ENCODE data around the gene EAPP. TPM values are rescaled to one million over a fixed set of nuclear protein-coding genes. Genes with fewer than 3 reads are reported as not detected.
"Not testable (repeated sequence)": the region's sequence is repeated elsewhere in the genome, so short reads cannot be mapped to it uniquely, and the experiment has no call there.

The EAPP gene
- total RNA-seq, 1 donor from 2014 or later: 34.6 TPM

GRCh38 chr14:34496679-34497513, 42.6 kb downstream of the EAPP start:
- peak; percentile 98 for ATAC-seq
- intact Hi-C loops (cut with DNase I): no loop called here

GRCh38 chr14:34496007-34496678, 43.4 kb downstream of the EAPP start:
- DNase-seq (ENCODE audit: low spot score): no peak
- peak; percentile 54 for ATAC-seq
- intact Hi-C loops (cut with DNase I): no loop called here

More at GRCh38 chr14:34496679-34497513, 42.6 kb downstream of the EAPP start:
- DNase-seq (ENCODE audit: low spot score): peak; percentile 82

- DNase-seq (ENCODE audit: low spot score) (no peak), ATAC-seq (no peak)
- intact Hi-C loops (cut with DNase I): no loop called here
These were observed 50.2 kb downstream of the EAPP start for GRCh38 chr14:34489324-34489723.

GRCh38 chr14:34488528-34488927, 51.0 kb downstream of the EAPP start:
- ATAC-seq (no peak), DNase-seq (ENCODE audit: low spot score) (no peak)
- intact Hi-C loops (cut with DNase I): no loop called here

DNA sequence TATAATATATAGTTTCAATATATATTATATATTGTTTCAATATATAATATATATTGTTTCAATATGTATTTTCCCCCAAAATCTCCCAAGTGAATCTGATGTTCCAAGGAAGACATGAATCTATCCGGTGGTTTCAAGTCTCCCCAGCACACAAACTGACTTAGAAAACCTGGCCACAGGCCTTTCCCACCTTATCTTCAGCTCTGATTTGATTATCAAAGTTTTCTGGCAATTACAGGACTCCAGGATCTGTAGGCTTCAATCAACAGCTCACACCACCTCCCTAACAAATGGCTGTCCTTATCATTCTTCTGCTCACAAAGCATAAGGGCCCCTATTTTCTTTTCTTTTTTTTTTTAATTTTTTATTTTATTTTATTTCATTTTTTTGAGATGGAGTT, 54.8 kb downstream of the EAPP start:
- ATAC-seq (no peak), DNase-seq (ENCODE audit: low spot score) (no peak)
- intact Hi-C loops (cut with DNase I): no loop called here

DNA sequence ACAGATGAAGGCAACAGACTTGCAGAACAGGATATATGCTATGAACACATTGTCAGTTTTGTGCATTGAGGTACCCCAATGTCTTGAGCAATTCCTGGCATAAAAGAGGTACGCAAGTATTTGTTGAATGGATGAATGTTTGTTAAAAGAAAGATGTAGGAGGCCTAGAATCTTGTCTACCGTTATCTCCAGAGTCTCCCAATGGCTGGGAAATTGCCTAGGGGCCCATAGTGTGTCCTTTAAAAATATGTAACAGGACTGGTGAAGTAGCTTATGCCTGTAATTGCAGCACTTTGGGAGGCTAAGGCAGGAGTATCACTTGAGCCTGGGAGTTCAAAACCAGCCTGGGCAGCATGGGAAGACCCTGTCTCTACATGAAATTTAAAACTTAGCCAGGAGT, 57.0 kb downstream of the EAPP start:
- DNase-seq (ENCODE audit: low spot score) (no peak), ATAC-seq (no peak)
- intact Hi-C loops (cut with DNase I): no loop called here

GRCh38 chr14:34479694-34480093, 59.8 kb downstream of the EAPP start:
- intact Hi-C loops (cut with DNase I): no loop called here
- ATAC-seq: no peak

GRCh38 chr14:34478261-34478660, 61.2 kb downstream of the EAPP start:
- ATAC-seq: no peak
- intact Hi-C loops (cut with DNase I): no loop called here

More at GRCh38 chr14:34479694-34480093, 59.8 kb downstream of the EAPP start:
- no peak for DNase-seq (ENCODE audit: low spot score)

GRCh38 chr14:34476036-34476435, 63.5 kb downstream of the EAPP start:
- ATAC-seq; intact Hi-C loops (cut with DNase I); DNase-seq (ENCODE audit: low spot score): not testable (repeated sequence)

More at GRCh38 chr14:34478261-34478660, 61.2 kb downstream of the EAPP start:
- DNase-seq (ENCODE audit: low spot score): no peak

DNA sequence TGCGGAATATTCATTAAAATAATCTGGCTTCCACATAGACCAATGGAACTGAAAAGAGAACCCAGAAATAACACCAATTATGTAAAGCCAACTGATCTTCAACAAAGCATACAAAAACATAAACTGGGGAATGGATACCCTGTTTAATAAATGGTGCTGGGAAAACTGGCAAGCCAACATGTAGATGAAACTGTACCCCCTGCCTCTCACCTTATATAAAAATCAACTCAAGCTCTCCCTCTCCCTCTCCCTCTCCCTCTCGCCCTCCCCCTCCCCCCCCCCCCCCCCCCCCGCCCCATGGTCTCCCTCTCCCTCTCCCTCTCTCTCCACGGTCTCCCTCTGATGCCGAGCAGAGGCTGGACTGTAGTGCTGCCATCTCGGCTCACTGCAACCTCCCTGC, 64.3 kb downstream of the EAPP start:
- ATAC-seq: no peak
- no peak for DNase-seq (ENCODE audit: low spot score)
- intact Hi-C loops (cut with DNase I): no loop called here

- DNase-seq (ENCODE audit: low spot score) (no peak), ATAC-seq (no peak)
- intact Hi-C loops (cut with DNase I): loop anchor here (5.0 kb wide), 1 partner anchor 1837 kb away; no protein-coding TSS in a partner anchor
These were observed 65.3 kb downstream of the EAPP start for GRCh38 chr14:34474187-34474679.

DNA sequence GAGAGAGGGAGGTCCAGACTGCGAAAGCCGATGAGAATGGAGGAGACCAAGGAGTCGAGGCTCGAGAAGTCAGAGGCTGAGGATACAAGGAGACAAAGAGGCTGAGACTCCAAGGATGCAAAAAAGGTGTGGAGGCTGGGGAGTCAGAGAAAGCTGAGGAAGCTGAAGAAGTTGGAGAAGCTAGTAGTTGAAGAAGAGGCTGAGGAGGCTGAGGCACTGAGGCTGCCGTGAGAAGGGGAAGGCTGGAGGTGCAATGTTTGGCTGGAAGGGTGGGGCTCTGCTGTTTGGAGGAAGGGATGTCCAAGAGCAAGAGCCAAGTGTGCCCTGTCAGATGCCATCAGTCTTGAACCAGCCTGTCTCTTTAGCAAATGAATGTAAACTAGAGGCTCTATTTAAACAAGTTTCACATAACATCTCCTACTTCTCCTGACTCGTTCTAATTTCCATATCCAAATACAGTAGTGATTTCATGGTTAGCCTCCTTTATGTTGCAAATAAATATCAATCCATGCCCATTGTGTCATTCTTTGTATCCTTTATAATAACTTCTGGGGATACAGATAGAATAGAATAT, 66.7 kb downstream of the EAPP start:
- intact Hi-C loops (cut with DNase I): loop anchor here (5.0 kb wide), 1 partner anchor 1835 kb away; no protein-coding TSS in a partner anchor
- DNase-seq (ENCODE audit: low spot score) (no peak), ATAC-seq (no peak)

DNA sequence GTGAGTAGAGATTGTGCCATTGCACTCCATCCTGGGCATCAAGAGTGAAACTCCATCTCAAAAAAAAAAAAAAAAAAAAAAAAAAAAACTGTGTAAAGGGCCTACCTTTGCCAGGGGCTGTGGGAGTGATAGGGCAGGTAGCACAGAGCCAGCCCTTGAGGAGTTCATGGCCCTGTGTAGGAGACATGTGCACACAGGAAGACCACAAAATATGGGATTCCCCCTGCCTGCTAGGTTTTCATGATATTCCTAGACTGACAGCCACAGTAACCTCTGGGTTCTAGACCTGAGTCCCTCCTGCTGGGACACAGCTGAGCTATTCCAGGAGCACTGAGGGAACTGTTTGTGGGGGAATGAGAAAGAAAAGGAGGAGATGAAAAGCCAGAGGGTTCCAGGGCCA, 69.2 kb downstream of the EAPP start:
- ATAC-seq: no peak
- no peak for DNase-seq (ENCODE audit: low spot score)
- intact Hi-C loops (cut with DNase I): loop anchor here (5.0 kb wide), 1 partner anchor 1833 kb away; no protein-coding TSS in a partner anchor

GRCh38 chr14:34466691-34467090, 72.8 kb downstream of the EAPP start:
- DNase-seq (ENCODE audit: low spot score): no peak
- ATAC-seq: no peak
- intact Hi-C loops (cut with DNase I): no loop called here

Other genes with a start within 250 kb of the EAPP start
- gene SPTSSA, start 77.5 kb downstream of the EAPP start, total RNA-seq: 18.3 TPM
- gene SNX6, start 90.4 kb upstream of the EAPP start, total RNA-seq: 101 TPM
- 101 TPM for gene CFL2, start 174.9 kb upstream of the EAPP start, total RNA-seq